Hematopoietic multipotent progenitor cell treated with erythropoietin and hydrocortisone succinate and interleukin-3 and kit ligand, for 15 days (in vitro differentiated cells): ENCODE data around the gene GYPE.
"Not testable (repeated sequence)": the region's sequence is repeated elsewhere in the genome, so short reads cannot be mapped to it uniquely, and the experiment has no call there.

ENCODE experiments used
- DNase-seq: peaks from one replicate; pipeline ENCODE4 v3.0.0-alpha.2; 2015; ENCODE audit warnings: low spot score

Gene GYPE

DNA sequence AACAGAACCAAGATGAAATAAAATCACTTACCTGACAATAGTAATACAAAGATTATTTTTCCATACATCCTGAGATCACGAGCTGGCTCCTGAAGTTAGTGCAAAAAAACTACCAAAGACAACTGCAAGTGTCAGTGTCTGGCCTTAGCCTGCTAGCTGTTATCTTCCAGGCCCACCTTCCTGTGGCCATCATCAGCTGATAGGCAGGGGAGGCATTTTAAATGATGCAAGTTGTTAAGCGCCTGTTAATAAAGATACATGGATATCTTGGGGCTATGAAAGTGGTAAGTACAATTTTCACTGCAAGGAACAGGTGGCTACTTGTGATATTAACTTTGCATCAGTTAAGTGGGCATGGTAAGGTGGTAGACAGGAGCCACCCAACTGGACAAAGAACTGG lies at the start of gene GYPE:
Gene GYPE, minus strand, starts transcription at position 120 of the 400 bp plus-strand sequence. Its CDS starts 52 bp downstream, at position 68.
- DNase-seq = peak; percentile 86

DNA sequence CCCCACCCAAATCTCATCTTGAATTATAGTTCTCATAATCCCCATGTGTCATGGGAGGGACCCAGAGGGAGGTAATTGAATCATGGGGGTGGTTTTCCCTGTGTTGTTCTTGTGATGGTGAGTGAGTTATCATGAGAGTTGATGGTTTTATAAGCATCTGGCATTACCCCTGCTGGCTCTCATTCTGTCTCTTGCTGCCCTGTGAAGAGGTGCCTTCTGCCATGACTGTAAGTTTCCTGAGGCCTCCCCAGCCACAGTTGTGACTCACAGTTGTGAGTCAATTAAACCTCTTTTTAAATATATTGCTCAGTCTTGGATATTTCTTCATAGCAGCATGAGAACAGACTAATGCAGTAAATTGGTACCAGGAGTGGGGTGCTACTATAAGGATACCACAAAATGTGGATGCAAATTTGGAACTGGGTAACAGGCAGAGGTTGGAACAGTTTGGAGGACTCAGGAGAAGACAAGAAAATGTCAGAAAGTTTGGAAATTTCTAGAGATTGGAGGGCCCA lies 46.2 kb upstream of the GYPE start:
- not testable (repeated sequence) for DNase-seq

DNA sequence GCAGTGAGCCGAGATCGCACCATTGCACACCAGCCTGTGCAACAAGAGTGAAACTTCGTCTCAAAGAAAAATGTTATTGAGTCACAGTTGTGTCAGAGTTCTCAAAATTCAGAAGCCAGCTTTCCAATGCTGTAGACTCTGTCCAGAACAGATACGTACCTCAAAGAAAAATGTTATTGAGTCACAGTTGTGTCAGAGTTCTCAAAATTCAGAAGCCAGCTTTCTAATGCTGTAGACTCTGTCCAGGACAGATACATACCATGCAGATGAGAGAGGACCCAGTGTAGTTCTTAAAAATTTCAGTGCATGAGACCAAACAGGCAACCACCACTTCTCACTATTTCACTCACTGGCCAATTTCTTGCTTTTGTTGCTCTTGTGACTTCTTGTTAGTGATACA lies 45.6 kb upstream of the GYPE start:
- DNase-seq = not testable (repeated sequence)

DNA sequence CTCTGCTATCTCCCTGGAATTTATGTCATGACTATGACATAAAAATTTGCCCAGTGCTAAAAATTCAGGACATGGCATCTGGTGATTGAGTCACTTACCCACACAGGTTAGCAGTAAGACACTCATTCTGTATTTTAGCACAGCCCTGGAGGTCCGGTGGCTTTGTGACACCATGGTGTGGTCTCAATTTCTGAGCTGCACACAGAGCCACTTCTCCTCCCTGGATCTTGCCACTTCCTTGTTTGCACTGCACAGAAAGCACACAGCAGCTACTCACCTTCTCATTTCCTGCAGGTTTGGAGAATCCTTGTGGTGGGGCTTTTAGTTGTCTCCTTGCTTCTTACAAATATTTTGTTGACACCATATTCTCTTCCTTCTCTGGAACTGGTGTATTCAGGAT lies 44.8 kb upstream of the GYPE start:
- DNase-seq = not testable (repeated sequence)

DNA sequence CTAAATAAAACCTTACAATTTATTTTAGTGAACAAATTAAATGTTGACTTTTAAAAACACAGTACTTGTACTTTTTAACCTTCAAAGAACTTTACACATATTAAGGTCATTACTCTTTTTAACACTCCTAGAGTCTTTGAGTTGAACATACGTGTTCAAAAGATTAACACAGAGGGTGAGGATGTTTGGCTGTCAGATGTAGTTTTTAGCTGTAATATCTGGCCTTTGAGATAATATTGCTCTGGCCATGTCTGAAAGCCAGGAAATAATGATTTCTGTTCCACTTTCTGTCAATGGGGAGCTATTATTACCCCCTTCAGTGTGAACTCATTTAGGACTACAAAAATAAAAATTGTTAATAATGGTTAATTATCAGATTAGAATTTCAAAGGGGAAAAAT lies 42.1 kb upstream of the GYPE start:
- peak; percentile 47 for DNase-seq

DNA sequence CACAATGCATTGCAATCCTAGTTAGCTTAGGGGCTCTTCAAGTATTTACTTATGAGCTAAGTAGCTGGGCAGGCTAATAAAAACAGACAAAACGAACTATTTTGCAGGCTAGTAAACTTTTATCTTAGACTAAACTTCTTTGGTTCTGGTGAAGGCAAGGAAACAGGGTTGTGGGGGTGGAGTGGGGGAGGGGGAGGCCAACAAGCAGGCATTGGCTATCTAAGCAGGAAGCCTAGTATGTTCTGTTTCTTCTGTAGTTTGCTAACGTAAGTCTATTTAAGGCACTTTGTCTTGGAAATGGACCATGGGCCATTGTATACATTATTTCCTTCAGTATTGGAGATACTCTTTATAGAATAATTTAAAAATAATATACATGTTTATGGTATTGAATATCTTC lies 35.3 kb upstream of the GYPE start:
- not testable (repeated sequence) for DNase-seq

DNA sequence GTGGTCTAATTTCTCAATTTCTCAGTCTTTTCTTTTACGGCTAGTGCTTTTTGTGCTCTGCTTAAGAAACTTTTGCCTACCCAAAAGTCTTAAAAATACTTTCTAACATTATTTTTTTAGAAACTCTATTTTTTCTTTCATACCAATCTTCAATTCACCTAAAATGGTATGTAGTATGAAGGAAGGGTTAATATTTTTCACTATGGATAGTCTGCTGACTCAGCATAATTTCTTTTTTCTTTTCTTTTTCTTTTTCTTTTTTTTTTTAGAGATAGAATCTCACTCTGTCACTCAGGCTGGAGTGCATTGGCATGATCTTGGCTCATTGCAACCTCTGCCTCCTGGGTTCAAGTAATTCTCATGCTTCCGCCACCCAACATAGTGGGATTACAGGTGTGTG lies 34.2 kb upstream of the GYPE start:
- no peak for DNase-seq

DNA sequence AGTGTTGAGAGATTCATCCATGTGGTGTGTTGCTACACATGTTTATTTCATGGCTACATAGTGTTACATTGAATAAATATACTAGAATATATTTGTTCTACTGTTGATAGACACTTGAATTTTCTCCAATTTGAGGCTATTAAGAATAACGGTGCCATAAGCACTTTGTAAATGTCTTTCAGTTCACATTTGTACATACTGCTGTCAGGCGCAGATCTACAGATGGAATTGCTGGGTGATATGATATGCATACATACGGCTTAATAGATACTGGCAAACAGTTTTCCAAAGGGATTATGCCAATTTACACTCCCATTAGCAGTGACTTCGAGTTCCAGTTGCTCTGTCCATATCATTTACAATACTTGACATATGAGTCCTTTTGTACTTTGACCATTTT lies 33.5 kb upstream of the GYPE start:
- DNase-seq = not testable (repeated sequence)

DNA sequence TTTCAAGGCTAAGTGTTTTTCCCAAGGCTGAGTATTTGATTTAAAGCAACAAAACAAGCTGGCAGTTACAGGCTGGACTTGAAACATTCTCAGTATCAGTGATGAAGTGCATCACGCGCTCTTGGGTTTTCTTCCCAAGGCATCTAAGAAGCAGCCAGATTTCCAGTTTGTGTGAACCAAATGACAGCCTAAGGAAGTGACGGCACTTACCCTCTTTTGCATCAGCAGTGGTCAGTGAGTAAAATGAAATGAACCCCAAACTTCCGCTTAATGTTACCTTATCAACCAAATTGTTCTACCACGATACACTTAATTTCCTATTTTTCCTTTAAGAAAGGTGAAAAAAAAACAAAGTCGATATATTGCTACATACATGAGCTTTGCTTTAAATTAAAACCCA lies 15.8 kb upstream of the GYPE start:
- DNase-seq = no peak

DNA sequence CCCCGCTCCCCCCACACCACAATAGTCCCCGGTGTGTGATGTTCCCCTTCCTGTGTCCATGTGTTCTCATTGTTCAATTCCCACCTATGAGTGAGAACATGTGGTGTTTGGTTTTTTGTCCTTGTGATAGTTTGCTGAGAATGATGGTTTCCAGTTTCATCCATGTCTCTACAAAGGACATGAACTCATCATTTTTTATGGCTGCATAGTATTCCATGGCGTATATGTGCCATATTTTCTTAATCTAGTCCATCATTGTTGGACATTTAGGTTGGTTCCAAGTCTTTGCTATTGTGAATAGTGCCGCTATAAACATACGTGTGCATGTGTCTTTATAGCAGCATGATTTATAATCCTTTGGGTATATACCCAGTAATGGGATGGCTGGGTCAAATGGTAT lies 11.1 kb upstream of the GYPE start:
- not testable (repeated sequence) for DNase-seq

DNA sequence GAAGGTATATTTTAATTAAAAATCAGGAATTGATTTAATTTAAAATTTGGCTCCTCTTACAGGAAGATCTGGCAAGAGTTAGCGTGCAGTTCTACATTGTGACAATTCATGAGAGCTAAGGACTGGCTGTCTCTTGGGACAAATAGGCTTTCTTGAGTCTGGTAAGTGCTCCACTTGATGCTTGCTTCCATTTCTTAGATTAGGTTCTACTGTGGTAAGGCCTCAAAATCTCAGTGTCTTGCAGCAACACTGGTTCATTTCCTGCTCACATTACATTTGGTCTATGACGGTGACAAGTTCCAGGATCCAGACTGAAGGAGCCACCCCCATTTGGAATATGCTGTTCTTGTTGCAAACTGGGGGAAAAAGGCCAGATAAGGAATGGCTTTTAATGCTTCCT lies 7.1 kb upstream of the GYPE start:
- not testable (repeated sequence) for DNase-seq

DNA sequence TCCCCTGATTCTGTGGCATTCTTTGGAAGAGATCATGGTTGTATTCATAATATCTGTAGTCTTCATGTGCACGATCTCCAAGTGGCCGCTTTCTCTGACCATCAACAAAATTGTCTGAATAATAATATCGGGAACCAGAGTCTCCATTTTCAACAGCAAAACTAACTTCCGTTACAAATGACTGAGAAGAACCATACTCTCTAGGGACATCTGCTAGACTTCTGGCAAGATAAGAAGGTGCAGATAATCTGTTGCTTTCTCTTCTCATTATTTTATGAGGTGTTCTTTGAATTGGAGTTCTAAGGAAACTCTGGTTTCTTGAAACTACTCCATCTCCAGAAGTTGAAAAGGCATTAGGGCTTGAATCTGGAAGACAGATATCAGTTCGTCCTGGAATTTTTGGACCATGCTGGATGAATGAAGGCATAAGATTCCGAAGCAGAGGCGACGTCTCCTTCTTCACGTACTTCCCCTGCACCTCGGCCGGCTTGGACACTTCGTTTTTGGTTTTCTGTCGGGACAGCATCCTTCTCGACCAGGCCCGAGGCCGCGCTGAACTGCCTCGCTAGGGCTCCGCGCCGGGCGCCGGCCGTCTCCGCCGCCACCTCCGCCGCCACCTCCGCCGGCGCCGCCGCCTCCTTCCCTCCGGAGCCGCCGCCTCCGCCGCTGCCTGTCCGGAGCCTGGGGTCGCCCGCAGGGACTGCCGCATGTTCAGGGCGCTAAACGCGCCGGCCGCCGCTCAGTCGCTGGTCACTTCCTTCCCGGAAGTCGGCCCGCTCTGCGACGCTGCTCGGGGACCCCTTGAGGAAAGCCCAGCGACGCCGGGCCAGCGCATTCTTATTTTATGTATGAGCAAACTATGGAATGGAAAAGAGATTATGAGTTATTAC lies 6.4 kb upstream of the GYPE start:
- DNase-seq = peak; percentile 54

DNA sequence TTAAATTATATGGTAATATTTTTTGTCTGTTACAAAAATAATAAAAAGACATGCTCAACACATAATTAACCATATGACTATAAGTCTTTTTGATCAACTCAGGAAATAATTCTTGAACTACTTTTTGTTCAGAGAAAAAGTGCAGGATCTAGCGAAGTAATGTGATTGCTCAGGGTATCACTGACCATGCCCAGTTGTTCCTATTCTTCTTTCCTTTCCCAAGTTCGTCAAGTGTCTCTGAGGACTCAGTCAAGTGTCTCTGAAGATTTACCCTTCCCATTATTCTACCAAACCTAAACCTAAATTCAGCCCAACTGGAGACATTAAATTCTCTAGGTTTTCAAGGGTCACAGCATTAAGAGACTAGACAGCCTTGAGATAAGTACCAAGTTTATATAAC lies 5.5 kb upstream of the GYPE start:
- peak; percentile 32 for DNase-seq

DNA sequence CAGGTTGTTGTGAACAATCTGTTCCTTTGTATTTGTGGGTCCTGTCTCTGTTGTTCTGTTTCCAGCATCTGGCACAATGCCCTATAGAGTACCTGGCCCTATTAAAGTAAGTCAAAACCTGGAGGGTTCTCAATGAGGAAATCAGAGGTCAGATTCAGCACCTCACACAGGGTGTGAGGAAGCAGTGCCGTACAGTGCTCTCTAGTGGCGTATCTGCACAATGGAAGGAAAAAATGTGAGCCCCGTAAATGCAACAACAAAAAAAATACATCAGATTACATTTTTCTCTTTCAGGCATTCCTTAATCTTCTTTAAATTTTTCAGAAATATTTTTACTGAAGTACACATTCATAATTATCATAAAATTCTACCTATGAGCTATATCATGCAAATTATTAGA lies 2.5 kb upstream of the GYPE start:
- peak; percentile 73 for DNase-seq

DNA sequence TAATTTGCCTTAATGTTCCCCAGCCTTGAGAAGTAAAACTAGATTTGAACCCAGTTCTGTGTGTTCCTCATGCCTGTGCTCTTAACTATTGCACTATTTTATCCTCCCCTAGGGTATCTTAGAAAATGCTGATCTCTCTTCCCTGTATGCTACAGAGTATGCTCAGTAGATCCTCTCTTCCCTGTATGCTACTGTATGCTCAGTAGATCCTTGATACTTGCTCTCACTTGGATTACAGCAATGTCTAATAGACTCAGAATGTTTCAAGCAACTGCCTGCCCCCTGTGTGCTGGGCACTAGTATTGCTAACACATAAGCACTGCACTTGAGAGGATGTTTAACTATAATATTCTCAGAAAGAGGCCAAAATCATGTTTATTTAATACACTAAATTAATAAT lies 928 bp downstream of the GYPE start:
- DNase-seq = peak; percentile 70

DNA sequence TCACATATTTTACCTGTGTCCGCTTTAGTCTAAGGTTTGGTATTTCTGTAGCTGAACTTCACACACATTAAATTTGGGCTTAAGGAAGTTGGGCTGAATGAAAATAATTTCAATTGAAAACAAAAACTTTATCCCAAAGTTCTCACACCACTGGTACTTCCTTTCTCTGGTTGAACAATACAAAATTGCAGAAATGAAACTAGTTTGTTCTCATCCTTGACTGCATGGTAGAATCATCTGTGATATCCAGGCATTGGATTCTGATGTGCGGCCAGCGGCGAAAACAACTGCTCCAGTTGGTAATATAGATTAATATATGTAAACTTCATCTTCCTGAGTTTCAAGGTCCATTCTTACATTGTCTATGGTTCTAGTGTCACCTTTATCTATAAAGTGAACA lies 15.0 kb downstream of the GYPE start:
- DNase-seq = not testable (repeated sequence)

DNA sequence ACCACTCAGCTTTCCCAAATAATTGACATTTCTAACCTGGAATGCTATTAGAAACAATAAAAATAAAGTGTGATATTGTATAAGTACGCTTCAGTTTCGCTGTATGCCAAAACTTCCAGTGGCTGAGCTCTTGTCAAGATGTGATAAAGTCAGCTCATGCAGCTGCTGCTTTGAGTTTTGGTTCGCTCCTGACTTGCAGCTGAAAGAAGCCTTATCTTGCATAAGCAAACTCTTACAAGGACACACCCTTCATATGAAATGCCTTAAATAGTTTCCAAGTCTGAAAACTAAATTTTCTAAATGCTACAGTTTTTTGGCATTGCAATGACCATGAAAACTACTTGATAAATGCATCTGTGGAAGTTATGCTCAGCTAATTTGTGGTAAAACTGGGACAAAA lies 17.2 kb downstream of the GYPE start:
- not testable (repeated sequence) for DNase-seq

DNA sequence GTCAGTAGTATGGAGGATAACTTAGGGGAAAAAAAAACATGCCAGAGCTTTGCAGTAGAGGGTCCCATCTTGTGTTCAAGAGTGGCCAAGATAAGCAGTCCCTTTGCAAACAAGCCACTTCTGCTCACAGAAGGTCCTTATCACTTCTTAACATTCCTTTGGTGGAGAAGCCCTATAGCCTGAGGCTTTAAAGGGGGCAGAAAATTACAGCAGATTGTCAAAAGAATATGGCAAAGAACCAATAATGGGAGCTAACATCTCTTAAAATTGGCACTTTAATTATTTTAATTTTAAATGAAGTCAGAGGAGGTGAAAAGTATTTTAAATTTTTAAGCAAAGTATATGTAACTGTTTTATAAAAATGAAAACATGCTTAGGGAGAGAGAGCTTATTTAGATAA lies 20.4 kb downstream of the GYPE start:
- DNase-seq = peak; percentile 55

DNA sequence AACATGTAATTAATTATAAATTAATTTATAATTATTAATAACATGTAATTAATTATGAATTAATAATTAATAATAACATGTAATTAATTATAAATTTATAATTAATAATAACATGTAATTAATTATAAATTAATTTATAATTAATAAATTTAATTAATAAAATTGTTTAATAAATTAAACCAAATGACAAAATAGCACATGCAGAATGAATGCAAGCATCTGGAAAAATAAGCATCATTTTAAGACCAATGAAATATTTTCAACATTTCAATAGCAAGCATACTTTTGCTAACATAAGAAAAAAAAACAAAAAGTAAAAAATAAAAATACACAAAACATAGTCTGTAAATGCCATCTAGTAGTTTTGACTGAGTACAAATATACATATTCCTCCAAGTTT lies 21.8 kb downstream of the GYPE start:
- DNase-seq = no peak

DNA sequence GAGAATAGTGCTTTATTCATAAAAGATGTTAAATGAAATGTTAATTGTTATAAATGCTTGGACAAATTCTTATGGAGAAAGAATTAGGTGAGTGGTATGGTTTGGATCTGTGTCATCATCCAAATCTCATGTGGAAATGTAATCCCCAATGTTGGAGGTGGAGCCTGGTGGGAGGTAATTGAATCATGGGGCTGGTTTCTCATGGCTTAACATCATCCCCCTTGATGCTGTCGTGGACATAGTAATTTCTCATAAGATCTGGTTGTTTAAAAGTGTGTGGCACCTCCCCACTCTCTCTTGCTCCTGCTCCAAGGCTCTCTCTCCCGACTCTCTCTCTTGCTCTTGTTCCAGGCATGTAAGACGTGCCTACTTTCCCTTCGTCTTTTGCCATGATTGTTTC lies 22.5 kb downstream of the GYPE start:
- DNase-seq = no peak

DNA sequence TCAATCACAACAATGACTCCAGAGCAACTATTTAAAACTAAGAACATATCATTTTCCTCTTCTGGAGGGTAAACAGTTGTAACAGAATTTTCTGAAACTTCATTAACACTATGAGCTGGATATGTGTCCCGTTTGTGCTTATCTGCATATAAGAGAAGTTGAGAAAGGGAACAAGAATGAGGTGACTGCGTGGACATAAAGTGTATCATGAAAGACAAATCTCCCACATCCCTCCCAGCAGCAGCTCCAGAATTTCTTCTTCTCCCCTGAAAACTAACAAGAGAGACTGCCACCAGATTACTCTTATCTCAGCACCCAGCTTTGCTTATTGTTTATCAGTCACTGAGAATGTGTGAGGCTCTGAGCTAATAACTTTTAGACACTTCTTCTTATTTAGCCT lies 25.8 kb downstream of the GYPE start:
- DNase-seq = not testable (repeated sequence)

DNA sequence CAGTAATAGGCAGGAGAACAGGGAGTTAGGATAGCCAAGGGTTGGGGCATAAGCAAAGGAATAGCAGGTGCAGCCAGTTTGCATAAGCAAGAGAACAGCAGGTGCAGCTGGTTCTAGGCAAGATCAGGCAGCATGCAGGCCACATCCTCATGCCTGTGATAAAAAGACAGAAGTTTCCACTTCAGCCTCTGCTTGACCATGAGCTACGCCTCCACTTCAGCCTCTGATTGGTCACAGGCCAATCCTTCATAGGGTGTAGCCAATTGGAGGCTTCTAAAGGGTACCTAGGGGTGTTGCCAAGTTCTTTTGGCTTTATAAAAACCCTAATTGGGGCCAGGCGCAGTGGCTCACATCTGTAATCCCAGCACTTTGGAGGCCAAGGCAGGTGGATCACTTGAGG lies 30.0 kb downstream of the GYPE start:
- DNase-seq = not testable (repeated sequence)

DNA sequence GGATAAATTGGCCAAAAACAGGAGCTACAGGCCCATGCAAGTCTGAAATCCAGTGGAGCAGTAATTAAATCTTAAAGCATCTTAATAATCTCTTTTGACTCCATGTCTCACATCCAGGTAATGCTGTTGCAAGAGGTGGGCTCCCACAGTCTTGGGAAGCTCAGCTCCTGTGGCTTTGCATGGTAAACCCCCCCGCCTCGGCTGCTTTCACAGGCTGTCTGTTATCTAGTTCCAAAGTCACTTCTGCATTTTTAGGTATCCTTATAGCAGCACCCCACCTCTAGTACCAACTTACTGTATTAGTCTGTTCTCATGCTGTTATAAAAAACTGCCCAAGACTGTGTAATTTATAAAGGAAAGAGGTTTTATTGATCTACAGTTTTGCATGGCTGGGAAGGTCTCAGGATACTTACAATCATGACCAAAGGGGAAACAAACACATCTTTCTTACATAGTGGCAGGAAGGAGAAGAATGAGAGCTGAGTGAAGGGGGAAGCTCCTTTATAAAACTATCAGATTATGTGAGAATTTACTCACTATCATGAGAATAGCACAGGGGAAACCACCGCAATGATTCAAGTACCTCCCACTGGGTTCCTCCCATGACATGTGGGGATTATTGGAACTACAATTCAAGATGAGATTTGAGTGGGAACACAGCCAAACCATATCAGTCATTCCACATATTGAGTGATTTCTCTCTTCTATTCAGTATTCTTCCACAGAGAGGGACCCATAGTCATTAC lies 34.7 kb downstream of the GYPE start:
- DNase-seq = not testable (repeated sequence)
